Dermis microvascular lymphatic vessel endothelial cell (primary cell): Measurements from ENCODE around the gene KLHL12. TPM values are rescaled to one million over a fixed set of nuclear protein-coding genes. Genes with fewer than 3 reads are reported as not detected.

Source experiments
- DNase-seq, 2 donors: peaks; one replicate each; pipeline versions ENCODE4 v3.0.0 to v3.0.0-alpha.2; 2010; ENCODE audit warnings: low read depth in 2 of 2
- total RNA-seq: library from RNA; depleted of rRNA; stranded (reverse); fragments of >200 nt; gene quantifications from 2 replicates; pipeline ENCODE4 v1.2.1, GENCODE V29; 2014

KLHL12 gene
- total RNA-seq, 1 donor from 2014 or later, result 20.5 TPM

DNA sequence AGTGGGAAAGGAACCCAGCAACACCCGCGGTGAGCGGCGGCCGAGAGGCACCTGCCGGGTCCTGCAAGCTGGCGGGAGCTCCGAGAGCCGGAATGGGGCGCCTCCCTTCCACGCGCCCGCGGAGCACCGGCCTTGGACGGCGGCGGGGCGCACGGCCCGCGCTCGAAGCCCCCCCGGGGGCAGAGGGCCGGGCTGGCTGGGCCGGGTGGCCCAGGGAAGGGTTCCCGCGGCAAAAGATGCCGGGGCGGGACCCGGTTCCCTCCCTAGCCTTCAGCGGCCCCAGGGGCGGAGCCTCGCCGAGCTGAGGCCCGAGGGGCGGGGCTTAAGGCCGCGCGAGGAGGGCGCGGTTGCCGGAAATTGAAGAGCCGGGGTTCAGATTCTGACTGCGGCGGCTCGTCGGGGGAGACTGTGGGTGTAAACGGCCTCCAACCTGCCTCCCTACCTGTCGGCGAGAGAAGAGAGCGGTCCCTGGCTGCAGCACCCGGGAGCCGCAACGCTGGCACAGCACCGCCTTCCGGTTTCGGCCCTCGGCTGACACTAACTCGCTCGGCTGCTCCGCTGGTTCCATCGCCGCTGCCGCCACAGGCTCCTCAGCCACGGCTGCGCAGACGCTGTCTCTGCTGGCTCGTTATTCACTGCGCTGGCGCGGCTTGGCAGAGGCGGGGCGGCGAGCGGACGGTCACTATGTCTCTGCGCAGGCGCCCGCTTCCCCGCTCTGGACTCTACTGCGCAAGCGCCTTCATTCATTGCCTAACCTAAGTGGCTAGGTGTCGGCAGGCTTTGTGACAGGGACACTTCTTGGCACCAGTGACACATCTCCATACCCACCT, 38.3 kb downstream of the KLHL12 start, which contains the start of gene RABIF:
Gene RABIF (minus strand): TSS at position 619 of the 830 bp plus-strand sequence. CDS start 51 bp downstream, at position 568.
- DNase-seq, result peak; percentile 88 to 95

DNA sequence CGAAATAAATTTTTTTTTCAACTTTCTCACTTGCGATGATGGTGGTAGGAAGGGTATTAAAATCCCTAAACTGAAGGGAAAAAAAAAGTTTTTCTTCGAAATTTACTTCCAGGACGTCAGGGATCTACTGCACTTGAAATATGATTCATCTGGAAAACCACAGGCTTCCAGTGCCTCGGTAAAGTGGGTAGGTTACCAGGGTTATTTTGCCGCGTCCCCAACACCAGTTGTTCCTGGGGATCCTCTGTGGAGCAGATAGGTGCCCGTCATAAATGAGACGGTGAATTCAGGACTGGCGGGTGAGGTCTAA, 38.9 kb downstream of the KLHL12 start:
- no peak for DNase-seq

DNA sequence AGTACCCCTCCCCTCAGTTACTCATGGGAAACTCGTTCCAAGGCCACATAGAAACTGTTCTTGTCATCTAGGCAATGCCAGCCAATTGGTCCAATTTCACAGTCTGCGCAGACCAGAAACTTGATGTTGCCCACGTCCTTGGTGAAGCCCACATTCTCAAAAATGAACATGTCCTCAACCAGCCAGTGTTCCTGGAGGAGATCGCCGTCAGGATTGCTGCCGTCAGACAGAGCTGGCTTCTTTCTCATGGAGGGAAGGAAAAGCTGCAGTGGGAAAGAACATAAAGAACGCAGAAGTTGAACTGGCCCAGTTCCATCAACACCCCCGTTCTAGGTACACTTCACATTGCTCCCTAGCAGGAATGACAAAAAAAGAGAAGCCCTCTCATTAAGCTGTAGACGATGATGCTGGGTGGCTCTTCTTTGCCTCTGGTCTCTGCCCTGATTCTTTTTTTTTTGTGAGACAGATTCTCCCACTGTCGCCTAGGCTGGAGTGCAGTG, 46.0 kb downstream of the KLHL12 start:
- no peak for DNase-seq

DNA sequence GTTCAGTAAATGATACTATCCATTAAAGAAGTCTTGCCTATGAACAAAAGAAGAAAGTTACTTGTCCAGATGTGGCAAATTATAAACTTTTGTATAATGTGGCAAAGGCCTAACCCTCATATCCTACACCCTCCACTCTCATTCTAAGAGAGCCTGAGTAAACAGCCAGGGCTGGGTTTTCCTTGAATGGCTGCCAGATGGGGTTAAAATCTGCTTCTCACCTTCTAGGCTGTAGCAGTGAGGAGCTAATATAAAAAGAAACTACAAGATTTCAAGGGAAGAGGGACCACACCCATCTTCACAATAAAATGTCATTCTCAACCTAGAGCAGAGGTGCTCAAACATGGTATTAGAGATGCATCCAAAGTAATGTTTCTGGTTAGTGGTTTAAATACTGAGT, 47.0 kb downstream of the KLHL12 start:
- DNase-seq, result no peak

DNA sequence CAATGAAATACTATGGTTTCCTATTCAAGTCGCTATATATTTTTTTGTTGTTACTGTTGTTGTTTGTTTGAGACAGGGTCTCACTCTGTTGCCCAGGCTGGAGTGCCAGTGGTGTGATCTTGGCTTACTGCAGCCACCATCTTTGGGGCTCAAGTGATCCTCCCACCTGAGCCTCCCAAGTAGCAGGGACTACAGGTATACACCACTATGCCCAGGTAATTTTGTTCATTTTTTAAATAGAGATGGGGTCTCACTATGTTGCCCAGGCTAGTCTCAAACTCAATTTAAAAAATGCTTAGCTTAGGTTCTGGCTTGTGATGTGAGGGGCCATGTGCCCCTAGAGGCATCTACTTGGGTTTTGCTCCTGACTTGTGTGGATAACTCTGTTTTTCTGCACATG, 47.9 kb downstream of the KLHL12 start:
- no peak for DNase-seq

DNA sequence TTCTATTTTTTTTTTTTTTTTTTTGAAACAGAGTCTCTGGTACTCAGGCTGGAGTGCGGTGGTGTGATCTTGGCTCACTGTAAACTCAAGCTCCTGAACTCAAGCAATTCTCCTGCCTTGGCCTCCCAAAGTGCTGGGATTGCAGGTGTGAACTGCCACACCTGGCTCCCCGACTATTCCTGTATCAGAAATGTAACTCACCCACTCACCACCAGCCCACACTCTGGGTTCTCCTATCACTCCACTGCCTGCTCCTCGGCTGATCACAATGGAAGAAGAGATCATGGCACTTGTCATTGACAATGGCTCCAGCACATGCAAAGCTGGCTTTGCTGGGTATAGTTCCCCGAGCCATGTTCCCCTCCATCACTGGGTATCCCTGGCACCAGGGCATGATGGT, 54.0 kb downstream of the KLHL12 start:
- no peak for DNase-seq

DNA sequence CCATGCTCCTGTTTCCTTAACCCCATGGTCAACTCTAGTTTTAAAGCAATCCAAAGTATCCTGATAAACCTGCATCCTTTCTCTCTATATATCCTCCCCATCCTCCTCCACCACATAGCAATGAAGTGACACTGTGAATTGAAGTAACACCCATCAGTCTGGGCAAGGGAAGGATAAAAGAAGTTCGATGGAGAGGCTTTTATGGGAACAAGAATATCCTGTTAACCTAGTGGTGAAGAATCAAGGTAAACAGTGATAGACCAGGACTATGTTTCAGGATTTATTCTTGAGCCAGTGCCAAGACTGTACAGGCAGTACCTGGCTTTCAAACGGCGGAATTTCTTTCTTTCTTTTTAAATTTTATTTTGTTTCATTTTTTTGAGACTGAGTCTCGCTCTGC, 55.7 kb downstream of the KLHL12 start:
- DNase-seq, result no peak

DNA sequence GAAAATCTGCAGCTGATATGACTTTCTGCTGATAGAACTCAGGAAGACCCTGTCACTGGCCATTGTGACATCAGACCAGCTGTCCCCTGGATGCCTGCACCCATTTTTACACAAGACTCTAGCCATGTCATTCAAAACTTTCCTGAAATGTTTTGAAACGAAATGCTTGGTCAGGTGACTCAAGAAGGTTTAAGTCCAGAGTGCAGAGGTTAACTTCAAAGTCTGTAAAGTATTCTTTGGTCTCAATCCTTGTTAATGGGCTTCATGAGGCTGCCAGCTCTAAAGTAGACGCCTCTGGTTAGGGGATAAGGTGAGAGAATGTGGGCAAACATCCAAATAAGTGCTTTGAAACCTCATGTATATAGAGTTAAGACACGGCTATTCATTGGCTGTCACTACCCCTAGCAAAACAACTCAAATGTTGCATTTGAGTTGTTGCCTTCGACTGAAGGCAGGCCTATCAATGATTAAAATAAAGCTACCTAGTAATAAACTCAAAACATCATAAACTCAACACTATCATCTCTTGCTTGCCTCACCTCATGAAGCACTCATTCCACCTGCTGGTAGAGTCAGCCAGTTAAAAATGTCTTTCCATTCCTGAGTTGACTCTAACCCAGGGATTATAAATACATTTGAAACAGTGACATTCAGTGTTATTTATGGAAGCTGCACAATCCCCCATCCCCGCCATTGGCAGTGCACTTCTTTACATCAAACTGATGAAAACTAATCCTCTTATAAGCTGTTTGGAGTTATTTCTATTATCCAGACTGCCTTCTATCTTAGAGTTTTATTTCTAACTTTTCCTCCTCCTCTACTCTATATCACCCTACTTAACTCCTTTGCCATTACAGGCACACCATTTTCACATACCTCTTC, 64.1 kb downstream of the KLHL12 start:
- no peak for DNase-seq

DNA sequence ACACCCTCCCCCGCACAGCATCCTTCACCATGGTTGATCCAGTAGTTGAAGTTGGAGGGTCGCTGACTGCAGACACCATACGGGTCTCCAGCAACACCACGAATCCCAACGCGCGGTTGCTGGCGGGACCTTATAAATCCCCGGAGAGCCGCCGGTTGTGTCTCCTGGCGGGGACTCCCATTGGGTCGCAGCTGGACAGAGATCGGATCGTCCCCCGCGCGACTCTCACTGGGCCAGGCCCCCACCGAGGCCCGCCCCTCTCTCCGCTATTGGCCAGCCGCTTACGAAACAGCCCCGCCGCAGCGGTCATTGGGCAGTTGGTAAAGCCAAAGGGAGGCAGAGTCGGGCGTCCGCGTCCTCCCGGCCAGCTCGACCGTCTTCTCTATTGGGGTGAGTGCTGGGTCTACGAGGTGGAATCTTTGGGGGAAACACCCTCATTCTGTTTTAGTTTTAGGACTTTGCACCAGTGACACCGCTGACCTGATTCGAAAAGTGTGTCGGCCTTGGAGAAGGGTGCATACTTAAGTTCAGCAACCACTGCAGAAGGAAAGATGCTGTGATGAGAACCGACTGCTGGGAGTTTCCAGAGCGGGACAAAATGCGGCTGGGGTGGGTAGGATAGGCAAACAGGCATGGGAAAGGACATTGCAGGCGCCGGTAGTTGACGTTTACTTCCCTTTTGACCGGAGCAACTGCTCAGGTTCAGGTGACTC, 65.5 kb downstream of the KLHL12 start:
- DNase-seq, result peak; percentile 74 to 92

DNA sequence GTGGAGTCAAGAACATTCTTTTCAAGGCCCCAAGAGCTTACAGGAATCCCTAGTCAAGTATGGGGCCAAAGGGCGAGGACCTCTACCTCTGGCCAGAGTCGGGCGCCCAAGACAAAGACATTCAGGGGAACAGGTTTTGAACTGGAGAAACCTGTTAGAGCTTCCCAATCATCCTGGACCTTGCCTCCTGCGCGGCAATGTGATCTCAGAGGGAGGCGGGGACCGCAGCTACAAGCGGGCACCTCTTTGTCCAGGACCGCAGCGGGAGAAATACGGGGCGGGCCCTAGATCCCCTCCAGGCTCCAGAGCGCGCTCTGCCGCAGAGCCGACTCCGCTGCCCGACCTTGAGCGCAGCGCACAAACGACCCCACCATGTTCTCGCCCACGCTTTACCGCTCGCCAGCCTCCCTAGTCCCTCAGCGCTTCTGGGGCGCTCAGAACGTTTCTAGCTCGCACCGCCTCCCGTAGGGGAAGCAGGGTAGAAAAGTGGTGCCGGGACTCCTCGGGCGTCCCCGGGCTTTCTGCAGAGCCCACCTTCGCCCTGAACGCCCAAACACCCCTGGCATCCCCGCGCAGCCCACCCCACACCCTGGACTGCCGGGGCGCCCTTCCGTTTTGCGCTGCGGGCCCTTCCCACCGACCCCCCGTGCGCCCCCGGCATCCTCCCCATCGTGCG, 66.2 kb downstream of the KLHL12 start:
- DNase-seq, result peak in 1 of 2 donors; percentile 33

DNA sequence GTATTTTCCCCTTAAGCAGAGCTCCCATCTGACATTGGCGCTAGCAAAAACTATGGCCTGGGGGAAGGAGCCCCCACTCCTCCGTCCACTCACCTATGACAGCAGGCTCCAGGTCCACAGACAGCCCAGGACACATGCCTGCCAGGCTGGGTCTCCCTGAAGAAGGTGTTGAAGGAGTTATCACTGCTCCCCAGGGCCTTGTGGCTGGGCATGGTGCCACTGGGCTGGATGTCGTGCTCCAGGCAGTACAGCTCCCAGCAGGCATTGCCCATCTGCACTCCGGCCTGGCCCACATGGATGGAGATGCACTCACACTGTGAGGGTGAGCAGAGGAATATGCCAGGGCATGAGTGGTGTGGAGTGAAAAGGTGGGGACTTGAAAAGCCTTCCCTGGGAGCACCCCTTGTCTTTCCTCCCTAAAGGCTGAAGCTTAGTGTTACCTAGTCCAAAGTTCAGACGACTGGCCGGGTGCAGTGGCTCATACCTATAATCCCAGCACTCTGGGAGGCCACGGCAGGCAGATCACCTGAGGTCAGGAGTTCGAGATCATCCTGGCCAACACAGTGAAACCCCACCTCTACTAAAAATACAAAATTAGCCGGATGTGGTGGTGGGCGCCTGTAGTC, 68.1 kb downstream of the KLHL12 start:
- no peak for DNase-seq

DNA sequence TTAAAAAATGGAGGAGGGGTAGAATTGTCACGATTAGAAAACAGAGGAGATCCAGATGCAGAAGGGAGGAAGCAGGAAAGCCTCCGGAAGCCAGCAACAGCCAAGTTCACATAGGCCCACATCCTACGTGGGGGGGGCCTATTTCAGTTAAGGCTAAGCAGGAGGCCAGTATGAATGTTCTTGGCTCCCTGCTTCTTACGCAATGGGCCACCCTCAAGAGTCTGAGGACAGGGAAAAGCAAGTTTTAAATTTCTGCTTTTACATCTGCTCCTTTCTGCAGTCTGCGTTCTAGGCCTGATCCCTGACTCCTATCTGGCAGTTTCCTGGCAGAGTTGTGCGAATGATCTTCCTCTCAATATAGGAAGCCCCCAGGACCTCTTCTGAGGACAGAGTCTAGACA, 68.7 kb downstream of the KLHL12 start:
- peak in 1 of 2 donors; percentile 21 for DNase-seq

DNA sequence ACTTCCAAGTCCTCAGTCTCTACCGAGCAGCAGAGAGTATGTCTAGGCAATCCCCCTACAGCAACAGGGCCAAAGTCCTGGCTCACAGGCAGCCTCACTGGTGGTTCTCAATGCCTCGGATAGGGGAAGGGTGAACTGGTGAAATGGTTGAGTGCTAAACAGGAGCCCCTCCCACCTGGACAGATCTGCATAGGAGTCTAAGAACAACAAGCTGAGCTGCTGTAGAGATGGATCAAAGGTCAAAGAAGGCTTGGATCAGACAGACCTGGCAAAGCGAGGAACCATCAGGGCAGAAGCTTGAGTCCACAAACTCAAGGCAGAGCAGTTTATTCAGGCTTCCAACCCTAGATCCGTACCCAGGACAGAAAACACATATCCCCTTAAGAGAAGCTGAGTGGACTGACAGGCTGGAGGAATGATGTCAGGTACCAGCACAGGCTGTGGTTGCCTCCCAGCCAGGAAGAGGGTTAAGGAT, 69.9 kb downstream of the KLHL12 start:
- DNase-seq, result no peak

DNA sequence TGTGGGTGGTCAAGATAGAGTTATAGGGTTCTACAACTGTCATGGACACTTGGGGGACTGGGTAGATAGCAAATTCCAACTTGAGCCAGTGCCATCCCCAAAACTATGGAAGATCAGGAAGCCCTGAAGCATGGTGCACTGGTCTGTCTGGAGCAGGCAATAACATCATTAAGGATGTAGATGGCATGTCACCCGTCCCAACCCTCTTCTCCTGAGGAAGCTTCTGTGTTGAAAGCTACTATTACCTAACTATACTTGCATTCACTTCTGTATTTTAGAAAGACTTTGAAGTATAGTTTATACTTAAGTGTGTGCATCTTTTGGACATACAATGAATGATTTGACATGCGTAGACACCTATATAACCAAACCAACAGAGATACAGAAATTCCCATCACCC, 71.0 kb downstream of the KLHL12 start:
- no peak for DNase-seq

DNA sequence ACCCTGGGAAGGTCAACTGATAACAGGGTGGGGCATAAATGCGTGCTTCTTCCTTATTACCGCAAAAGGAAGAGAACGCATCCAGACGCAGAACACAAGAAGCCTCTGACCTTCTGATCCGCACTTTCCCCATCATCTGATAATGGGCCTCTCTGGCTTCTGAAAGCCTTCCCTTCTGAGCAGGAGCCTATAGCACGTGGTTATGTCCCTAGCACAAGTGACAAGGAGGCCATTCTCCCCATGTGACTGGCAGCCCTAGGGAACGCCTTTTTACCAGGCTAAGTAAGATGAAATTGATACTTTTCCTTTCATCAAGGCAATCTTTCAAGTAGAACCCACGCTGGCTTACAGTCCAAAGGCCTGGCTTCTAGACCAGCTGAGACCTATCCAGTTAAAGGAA, 72.2 kb downstream of the KLHL12 start:
- DNase-seq, result no peak

DNA sequence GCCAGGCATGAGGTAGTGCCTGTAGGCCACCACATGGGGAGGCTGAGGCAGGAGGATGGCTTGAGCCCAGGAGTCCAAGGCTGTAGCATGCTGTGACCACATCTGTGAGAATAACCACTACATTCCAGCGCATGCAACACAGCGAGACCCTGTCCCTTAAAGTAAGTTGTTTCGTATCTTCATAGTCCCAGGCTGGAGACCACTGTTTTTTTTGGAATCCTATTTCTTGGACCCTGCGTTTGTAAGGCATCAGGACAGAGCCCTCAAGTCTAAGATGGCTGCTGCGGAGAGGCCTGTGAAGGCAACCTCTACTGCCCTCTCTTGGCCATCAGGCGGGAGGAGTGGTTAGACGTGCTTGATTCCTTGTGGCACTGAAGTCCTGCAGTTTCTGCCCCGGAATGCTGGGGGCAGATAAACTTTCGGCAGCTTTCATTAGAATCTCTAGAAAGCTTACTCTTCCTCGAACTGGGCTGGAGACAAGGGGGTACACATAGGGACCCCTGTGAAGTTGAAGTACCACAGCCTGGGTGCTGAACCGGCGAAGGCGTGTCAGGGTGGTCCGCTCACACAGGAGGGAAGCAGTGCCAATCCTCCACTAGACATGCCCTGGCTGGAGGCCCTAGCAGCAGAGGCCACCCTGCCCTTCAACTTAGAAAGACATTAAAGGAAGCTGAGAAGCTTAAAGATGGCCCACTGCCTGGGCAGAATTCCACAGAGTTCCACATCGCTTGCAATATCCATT, 74.7 kb downstream of the KLHL12 start:
- DNase-seq, result peak in 1 of 2 donors; percentile 62

DNA sequence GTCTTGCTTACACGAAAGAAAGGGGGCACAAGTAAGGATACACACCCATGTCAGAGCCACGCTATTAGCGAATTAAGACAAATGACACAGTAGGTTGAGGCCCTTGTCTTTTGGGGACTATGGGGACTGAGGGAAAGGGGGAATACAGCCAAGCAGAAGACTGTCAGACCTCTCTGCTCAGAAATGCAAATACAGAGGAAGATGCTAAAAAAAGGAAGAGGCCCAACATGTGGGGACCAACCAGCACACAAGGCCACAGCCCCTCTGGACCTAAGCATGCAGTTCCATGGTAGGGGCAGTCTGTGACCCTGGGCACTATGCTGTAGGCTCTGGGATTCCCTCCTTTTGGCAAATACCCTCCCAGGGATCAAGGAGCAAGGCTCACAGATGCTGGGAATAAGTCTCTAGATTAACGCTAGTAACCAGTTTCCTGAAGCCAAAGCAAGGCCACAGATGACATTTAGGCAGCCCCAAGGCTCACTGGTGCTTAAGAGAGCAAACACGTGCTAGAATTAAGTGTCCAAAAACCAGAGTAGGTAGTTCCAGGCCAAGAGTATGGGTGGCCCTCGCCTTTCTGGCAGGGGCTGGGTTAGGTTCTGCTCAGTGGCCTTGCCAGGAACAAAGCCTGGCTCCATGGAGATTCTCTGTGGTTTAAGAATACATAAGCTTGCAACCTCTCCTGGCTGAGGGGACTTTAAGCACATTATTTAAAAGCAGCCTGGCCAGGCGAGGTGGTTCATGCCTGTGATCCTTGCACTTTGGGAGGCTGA, 76.3 kb downstream of the KLHL12 start:
- DNase-seq, result no peak

DNA sequence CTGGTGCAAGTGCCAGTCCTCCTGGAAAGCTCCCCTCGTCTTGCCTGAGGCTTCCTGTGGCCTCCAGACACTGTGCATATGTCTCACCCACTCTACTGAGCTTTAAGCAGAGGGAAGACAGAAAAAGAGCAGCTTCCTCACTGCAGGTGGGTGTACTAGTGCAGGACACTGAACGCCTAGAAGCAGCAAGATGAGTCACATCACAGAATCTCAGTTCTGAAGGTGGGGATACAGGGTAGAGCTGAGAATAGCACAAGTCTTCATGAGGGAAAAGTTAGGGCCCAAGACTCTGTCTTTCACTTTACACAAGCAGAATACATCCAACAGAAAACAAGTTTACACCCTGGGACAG, 78.9 kb downstream of the KLHL12 start:
- no peak for DNase-seq

DNA sequence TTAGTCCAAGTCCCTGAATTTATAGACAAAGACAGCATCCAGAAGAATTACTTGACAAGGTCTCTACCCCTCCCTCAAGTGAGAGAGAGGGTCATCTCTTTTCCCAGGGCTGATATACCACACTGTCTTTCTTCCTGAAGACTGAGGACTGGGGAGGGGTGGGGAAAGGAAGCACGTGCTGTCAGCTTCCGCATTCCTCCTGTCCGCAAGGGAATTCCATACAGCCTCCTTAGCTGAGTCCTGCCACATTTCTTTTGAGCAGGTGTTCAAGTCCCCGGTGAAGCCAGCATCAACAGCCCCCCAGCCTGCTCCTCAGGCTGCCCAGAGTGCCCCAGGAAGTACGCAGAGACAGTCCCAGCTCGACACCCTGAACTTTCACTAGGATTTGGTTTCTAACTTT, 82.1 kb downstream of the KLHL12 start:
- no peak for DNase-seq
